HL-60 (cell line): Measurements from ENCODE around the gene SECISBP2L.

Experiments
- DNase-seq, 2 experiments: peaks; one replicate each; pipeline ENCODE4 v3.0.0-alpha.2; 2010 to 2020; ENCODE audit warnings: low read depth in 1 of 2, low spot score in 1 of 2
- H3K27ac ChIP-seq: fragments of 250-450 bp; sonication (Bioruptor Pico); replicated peaks from 2 replicates; pipeline ENCODE4 v1.5.1; 2020; ENCODE audit warnings: mild to moderate bottlenecking, moderate library complexity
- H3K27me3 ChIP-seq: fragments of 250-450 bp; sonication (Bioruptor Pico); 2 replicates; pipeline ENCODE4 v1.5.1; 2021; ENCODE audit warnings: mild to moderate bottlenecking, moderate library complexity; ENCODE audit not compliant: insufficient read depth, poor library complexity, severe bottlenecking
- H3K4me3 ChIP-seq: replicated peaks from 2 replicates; pipeline ENCODE4 v1.5.1; 2011; ENCODE audit warnings: mild to moderate bottlenecking, control low read depth, low read length; ENCODE audit not compliant: insufficient read depth
- GABPA ChIP-seq: IDR thresholded peaks from 2 replicates; pipeline ENCODE4 v1.6.1; 2012; ENCODE audit warnings: low read depth
- POLR2AphosphoS5 ChIP-seq: IDR thresholded peaks from 2 replicates; pipeline ENCODE4 v1.6.1; 2012; ENCODE audit warnings: low read depth
- SPI1 ChIP-seq: IDR thresholded peaks from 2 replicates; pipeline ENCODE4 v1.6.1; 2012; ENCODE audit warnings: low read depth, mild to moderate bottlenecking, borderline replicate concordance
- TF ChIP-seq, protein P1 (sequence below): IDR thresholded peaks from 2 replicates; pipeline ENCODE4 v1.6.1; 2012; ENCODE audit warnings: low read depth; ENCODE audit not compliant: insufficient replicate concordance
- TF ChIP-seq, protein P2 (sequence below): IDR thresholded peaks from one replicate; pipeline ENCODE4 v1.5.1; 2011; ENCODE audit warnings: low read length, control low read depth, inconsistent platforms; ENCODE audit not compliant: insufficient read depth

SECISBP2L gene

DNA sequence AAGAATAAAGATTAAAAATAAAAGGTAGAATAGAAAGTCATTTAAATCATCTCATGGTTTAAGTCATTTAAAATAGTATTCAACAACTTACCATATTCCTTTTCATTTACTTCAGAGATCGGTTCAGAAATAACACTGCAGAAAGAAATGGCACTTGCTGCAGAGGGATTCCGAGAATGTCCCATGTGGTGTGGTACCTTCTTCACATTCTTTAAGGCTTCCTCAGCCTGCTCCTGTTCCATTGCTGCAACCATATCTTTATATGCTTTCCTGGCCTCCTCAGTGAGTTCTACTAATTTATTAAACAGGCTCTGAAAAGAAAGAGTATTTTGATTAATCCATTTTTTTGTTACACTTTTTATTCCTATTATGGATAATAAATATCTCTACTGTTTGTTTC lies 50.0 kb downstream of the SECISBP2L start:
- TF ChIP-seq, protein P1, sequence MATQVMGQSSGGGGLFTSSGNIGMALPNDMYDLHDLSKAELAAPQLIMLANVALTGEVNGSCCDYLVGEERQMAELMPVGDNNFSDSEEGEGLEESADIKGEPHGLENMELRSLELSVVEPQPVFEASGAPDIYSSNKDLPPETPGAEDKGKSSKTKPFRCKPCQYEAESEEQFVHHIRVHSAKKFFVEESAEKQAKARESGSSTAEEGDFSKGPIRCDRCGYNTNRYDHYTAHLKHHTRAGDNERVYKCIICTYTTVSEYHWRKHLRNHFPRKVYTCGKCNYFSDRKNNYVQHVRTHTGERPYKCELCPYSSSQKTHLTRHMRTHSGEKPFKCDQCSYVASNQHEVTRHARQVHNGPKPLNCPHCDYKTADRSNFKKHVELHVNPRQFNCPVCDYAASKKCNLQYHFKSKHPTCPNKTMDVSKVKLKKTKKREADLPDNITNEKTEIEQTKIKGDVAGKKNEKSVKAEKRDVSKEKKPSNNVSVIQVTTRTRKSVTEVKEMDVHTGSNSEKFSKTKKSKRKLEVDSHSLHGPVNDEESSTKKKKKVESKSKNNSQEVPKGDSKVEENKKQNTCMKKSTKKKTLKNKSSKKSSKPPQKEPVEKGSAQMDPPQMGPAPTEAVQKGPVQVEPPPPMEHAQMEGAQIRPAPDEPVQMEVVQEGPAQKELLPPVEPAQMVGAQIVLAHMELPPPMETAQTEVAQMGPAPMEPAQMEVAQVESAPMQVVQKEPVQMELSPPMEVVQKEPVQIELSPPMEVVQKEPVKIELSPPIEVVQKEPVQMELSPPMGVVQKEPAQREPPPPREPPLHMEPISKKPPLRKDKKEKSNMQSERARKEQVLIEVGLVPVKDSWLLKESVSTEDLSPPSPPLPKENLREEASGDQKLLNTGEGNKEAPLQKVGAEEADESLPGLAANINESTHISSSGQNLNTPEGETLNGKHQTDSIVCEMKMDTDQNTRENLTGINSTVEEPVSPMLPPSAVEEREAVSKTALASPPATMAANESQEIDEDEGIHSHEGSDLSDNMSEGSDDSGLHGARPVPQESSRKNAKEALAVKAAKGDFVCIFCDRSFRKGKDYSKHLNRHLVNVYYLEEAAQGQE = no peak
- TF ChIP-seq POLR2AphosphoS5 (no peak), GABPA (no peak), SPI1 (no peak)
- TF ChIP-seq, protein P2, sequence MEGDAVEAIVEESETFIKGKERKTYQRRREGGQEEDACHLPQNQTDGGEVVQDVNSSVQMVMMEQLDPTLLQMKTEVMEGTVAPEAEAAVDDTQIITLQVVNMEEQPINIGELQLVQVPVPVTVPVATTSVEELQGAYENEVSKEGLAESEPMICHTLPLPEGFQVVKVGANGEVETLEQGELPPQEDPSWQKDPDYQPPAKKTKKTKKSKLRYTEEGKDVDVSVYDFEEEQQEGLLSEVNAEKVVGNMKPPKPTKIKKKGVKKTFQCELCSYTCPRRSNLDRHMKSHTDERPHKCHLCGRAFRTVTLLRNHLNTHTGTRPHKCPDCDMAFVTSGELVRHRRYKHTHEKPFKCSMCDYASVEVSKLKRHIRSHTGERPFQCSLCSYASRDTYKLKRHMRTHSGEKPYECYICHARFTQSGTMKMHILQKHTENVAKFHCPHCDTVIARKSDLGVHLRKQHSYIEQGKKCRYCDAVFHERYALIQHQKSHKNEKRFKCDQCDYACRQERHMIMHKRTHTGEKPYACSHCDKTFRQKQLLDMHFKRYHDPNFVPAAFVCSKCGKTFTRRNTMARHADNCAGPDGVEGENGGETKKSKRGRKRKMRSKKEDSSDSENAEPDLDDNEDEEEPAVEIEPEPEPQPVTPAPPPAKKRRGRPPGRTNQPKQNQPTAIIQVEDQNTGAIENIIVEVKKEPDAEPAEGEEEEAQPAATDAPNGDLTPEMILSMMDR = no peak
- H3K4me3 ChIP-seq = no peak overlapping the region
- no peak overlapping the region for H3K27ac ChIP-seq
- no peaks in the 10 kb centered on the region for H3K27me3 ChIP-seq
- DNase-seq = no peak

DNA sequence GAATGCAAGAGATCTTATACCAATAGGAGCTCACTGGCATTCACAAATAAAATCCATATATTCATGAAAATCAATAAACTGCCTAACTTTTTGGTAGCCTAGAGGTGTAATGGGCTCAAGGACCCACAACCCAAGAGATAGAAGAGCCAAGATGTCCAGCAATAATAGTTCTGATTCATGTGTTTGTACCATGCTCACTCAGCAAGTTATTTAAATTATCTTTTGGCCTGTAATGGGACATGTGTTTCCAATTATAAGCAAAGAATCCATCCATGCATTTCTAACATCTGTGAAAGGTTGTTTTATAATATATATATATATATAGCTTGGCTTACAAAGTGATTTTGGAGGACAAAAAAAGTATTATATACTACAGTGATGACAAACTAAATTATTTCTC lies 52.9 kb downstream of the SECISBP2L start:
- TF ChIP-seq SPI1 = no peak
- Histone ChIP-seq H3K27ac (no peak overlapping the region), H3K27me3 (no peaks in the 10 kb centered on the region), H3K4me3 (no peak overlapping the region)
- no peak for DNase-seq

DNA sequence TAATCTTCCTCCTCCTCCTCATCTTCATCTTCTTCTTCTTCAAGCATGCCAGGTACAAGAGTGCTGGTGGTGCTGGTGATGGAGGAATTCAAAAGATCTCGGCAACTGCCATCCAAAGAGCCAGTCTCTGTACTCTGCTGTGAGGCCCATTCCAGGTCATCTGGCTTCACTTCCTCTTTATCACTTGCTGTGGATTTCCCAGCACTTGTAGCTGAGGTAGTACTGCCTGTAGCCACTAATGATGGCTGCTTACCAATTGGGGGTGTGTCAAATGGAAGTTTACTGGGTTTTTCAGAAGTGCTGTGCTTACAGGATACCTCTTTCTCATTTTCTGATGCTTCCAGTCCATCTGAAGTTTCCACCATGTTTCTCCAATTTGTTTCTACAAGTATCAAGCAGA lies 53.7 kb downstream of the SECISBP2L start:
- TF ChIP-seq, protein P2 = no peak
- TF ChIP-seq GABPA (no peak), POLR2AphosphoS5 (no peak), SPI1 (peak; percentile 96)
- TF ChIP-seq, protein P1 = no peak

DNA sequence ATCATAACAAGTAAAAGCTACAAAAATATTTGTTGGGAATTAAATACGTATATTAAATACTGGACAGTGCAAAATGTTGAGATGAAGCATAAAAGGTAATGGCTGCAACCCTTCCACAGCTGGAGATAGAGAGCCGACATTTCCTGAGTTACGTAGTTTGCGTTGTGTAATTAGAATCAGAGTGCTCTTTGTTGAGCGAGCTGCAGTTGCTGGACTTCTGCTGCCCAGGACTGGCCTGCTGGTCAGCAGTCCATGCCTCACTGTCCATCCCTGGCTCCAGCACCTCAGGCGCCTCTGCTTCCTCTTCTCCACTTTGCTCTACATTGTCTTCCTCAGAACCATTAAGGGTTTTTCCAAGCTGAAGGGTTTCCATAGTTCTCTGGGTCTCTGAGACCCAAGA lies 54.1 kb downstream of the SECISBP2L start:
- Histone ChIP-seq H3K4me3 (no peak overlapping the region), H3K27ac (no peak overlapping the region), H3K27me3 (no peaks in the 10 kb centered on the region)
- DNase-seq = no peak
- TF ChIP-seq POLR2AphosphoS5 (no peak), GABPA (no peak)

More for the DNA sequence above, 53.7 kb downstream of the SECISBP2L start:
- Histone ChIP-seq H3K27ac (no peak overlapping the region), H3K27me3 (no peaks in the 10 kb centered on the region), H3K4me3 (no peak overlapping the region)
- DNase-seq = peak; percentile 6 to 58

DNA sequence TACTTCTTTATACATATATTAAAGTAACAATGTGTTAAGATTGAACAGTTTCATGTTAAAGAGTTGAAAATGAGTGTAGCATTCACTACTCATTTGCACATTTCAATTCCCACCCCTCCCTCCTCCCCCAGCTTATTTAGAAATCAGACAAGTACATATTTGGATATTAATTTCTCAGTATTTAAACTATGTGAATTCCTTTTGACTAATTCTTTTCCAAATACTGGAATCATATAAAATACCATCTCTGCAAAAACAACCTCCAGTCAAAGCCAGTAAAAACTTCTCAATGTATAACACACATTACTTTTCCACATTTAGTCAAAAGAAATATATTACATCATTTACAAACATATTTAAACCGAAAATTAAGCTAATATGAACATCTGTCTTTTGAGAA lies 57.1 kb downstream of the SECISBP2L start:
- H3K27me3 ChIP-seq = no peaks in the 10 kb centered on the region
- DNase-seq = no peak
- no peak overlapping the region for H3K27ac ChIP-seq
- TF ChIP-seq, protein P1 = no peak
- no peak for TF ChIP-seq SPI1
- TF ChIP-seq POLR2AphosphoS5 = no peak
- no peak for TF ChIP-seq GABPA
- TF ChIP-seq, protein P2 = no peak
- no peak overlapping the region for H3K4me3 ChIP-seq
